NCI-H128 (cell line): ENCODE data around the gene ASGR1.
"Not testable (repeated sequence)": the region's sequence is repeated elsewhere in the genome, so short reads cannot be mapped to it uniquely, and the experiment has no call there.

ENCODE experiments used
- DNase-seq: peaks from one replicate; lab custom pipeline; 2025; ENCODE audit not compliant: unreplicated experiment; lab: John Stamatoyannopoulos, UW

ASGR1 gene

DNA sequence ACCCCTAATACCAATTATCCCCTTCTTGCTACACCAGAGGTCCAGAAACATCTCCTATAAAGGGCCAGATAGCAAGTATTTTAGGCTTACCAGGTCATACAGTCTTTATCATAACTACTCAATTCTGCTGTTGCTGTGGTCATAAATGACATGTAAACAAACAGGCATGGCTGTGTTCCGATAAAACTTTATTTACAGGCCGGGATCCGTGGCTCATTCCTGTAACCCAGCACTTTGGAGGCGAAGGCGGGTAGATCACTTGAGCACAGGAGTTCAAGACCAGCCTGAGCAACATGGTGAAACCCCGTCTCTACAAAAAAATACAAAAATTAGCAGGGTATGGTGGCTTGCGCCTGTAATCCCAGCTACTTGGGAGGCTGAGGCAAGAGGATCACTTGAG lies 12.3 kb downstream of the ASGR1 start:
- DNase-seq, result no peak

DNA sequence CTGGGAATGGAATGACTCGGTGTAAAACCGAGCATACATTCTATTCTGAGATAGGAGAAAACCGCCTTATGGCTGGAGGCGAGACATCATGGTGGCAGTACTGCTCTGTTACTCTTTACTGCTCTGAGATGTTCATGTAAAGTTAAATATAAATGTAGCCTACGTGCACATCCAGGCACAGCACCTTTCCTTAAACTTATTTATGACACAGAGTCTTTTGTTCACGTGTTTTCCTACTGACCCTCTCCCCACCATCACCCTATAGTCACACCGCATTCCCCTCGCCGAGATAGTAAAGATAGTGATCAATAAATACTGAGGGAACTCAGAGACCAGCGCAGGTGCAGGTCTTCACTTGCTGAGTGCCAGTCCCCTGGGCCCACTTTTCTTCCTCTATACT lies 19.6 kb downstream of the ASGR1 start:
- not testable (repeated sequence) for DNase-seq

DNA sequence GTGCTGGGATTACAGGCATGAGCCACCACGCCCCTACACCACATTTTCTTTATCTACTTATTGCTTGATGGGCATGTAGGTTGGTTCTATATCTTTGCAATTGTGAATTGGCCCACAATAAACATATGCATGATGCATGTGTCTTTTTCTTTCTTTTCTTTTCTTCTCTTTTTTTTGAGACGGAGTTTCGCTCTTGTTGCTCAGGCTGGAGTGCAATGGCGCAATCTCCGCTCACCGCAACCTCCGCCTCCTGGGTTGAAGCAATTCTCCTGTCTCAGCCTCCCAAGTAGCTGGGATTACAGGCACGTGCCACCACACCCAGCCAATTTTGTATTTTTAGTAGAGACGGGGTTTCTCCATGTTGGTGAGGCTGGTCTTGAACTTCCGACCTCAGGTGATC lies 20.7 kb downstream of the ASGR1 start:
- not testable (repeated sequence) for DNase-seq

DNA sequence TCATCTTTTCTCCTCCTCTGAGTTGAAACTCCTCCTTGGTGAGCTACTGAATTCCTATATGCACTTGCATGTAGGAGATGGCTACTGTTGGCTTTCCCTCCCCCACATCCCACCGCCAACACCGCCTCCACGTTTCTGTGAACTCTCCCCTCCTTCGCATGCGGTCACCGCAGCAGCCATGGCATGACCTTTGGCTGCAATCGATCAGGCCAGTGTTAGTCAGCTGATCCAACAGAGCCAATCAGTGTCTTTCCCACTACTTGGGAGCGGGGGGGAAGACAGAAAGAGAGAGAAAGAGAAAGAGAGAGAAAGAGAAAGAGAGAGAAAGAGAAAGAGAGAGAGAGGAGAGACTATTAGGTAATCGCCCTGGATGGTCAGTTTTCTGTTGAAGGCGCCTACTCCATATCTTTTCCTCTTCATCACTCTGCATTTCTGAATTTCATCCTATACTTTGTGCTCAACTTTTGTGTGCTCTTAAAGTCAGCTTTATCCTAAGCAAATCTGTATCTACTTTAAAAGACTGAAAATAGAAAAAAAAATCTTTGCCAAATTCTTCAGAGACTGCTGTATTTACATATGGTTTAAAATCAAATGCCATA lies 22.7 kb downstream of the ASGR1 start:
- DNase-seq, result no peak

DNA sequence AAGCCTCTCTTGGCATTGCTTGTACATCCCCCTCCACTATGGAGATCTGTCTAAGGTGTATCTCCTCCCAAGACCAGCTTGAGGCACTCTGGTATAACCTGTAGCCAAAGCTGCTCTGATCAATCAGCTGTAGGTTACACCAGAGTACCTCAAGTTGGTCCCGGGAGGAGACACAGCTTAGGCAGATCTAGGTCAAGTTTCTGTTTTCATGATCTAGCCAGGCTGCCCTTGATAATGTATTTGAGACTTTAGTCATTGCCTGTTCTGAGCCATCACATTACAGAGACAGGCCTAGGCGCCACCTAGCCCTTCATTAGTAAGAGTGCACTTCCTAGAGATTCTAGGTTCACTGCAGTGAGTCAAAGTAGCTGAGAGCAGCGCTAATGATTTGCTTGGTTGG lies 31.4 kb downstream of the ASGR1 start:
- DNase-seq, result no peak

DNA sequence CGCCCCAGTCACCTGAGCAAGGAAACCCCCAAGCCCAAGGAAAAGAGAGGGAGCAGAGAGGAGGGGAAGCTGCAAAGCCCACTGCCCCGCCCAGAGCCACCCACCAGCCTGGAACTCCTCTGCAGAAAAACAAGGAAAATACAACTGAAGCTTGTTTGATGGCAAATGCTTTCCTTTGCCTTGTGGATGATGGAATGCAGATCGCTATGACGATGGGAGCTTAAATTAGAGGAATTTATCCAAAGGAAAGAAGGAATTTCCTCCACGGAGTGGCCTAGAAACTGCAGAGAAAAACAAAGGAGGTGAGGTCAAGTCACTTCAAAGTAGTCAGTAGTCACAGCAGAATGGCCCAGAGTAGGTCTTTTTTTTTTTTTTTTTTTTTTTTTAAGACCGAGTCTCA lies 33.1 kb downstream of the ASGR1 start:
- no peak for DNase-seq

DNA sequence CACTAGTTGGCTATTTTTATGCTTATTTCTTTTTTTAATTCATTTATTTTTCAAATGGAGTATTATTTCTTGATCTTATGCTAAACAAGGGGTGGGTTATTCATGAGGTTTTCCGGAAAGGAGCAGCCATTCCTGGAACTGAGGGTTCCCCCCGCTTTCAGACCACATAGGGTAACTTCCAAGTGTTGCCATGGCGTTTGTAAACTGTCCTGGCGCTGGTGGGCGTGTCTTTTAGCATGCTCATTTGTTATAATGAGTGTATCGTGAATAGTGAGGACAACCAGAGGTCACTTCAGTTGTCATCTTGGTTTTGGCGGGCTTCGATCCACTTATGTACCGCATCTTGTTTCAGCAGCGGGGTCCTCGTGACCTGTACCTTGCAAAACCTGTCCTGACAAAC lies 35.0 kb downstream of the ASGR1 start:
- no peak for DNase-seq

DNA sequence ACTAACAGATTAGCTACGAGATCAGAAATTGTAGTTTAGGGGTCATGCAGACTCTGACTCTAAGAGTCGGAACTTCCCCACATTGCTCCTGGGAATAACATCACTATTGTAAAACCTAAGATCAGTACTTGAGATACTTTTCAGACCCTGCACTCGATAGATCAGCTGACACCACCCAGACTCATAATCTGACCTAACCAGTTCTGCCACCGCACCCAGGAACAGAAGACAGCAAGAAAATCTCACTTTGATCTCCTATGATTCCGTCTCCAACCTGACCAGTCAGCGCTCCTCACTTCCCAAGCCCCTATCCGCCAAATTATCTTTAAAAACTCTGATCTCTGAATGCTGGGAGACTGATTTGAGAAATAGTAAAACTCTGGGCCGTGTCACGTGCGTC lies 37.3 kb downstream of the ASGR1 start:
- no peak for DNase-seq

DNA sequence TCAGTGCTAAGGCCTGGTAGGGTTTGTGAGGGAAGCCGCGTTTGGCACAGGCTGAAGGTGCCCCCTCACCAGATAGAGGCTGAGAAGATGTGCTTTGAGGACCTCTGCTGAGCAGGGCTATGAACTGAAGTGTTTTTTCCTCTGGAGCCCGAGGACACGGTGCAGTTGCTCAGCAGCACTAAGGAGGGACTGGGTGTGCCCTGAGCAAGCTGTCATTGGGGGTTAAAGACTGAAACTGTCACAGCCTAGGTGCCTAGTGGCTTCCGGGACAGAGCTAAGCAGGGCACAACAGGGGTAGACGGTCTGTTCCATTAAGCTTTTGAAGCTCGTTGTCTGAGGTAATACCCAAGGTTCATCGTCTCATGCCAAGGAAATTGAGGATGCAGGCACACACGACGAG lies 39.8 kb downstream of the ASGR1 start:
- no peak for DNase-seq

DNA sequence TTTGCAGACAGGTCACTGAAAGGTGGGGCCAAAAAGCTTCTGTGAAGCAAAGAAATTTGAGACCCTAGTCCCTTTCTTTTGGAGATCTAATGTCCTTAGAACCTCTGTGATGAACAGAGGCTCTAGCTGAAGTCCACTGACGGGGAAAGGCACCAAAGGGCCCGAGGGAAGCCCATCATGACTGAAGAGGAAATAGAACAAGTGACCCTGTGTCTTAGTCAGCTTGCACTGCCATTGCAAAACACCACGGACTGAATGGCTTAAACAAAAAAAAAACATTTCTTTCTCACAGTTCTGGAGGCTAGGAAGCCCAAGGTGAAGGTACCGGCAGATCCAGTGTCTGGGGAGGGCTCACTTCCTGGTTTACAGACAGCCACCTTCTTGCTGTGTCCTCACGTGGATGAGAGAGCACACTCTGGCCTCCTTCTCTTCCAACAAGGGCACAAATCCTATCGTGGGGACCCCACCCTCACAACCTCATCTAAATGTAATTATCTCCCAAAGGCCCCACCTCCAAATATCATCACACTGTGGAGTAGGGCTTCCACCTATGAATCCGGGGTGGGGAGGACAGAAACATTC lies 40.3 kb downstream of the ASGR1 start:
- DNase-seq, result no peak

DNA sequence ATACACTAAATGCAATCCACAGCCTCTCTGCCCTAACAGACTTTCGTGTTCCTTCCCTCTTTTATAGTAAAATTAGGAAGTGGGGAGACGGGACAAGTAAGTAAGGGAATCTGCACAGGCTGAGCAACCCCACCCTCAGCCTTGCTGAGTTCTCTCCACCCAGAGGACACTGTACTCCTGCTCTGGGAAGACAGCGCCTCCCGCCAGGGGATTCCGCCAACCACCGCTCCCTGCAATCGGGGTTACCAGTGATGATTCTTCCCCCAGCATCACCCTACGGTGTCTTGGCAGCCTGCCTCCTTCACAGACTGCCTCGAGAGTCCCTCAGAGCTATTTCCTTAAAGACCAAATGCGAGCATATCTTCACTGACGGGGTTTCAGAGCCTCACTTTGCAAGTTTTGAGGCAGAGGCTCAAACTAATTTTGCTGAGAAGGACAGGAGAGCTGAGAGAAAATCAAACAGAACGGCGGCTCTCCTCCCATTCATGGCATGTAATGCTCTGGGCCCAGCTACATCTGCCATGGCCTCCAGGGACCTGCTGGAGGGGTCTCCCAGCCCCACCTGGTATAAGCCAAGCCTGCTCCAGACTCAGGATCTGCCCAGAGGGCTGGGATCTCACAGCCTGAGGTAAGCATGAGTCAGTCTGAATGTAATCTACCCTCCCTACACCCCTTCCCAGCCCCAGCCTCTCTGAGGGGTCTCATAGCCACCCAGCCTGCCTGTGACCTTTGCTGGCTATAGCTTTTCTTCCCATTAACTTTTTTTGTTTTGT lies 41.8 kb downstream of the ASGR1 start:
- no peak for DNase-seq

DNA sequence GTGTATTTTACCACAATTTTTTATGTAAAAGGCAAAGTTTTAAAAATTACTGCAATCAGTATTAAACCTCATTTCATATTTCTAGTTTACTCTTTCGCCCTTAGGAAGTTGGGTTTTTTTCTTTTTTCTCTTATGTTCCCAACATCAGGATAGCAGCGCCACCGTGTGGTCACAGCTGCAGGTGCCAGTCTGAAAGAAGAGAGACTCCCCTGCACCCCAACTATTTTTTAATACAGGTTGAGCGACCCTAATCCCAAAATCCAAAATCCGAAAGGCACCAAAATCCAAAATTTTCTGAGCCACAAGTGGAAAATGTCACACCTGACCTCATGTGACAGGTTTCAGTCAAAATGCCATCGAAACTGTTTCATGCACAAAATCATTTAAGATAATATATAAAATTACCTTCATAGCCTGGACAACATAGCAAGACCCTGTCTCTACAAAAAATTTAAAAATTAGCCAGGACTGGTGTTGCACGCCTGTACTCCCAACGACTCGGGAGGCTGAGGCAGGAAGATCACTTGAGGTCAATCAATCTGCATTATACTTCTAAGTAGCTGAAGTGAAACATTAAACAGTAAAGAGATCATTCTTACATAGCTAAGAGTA lies 42.8 kb downstream of the ASGR1 start:
- peak; percentile 11 for DNase-seq

DNA sequence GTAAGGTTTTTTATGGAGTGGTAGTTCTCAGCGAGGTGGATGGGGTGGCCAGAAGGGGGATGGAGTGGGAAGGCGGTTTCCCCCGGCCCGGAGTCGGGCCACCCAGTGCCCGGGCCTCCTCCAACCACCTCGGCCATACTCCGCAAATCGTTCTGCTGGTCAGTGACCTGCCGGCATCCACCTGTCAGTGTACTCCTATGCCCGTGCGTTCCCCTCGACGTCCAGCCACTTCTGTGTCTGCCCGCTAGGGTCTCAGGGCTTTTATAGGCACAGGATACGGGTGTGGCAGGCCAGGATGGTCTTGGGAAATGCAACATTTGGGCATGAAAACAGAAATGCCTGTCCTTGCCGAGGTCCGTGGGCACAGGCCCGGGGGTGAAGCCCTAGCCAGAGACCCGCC lies 45.3 kb downstream of the ASGR1 start:
- DNase-seq, result no peak

DNA sequence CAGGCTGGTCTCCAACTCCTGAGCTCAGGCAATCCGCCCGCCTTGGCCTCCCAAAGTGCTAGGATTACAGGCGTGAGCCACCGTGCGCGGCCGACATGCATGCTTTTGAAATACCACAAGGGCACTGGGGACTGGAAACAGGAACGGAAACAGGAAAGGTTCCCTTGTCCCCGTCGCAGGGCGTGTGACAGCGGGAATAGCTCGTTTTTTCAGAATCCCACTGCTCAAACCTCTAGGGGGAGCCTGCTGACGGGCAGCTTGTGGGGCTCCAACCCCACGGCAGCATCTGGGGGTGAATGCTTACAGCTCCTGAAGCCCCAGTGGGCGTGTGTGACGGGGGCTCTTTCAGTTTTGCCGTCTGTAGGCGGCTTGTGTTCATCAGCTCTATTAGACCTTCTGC lies 45.7 kb downstream of the ASGR1 start:
- no peak for DNase-seq

DNA sequence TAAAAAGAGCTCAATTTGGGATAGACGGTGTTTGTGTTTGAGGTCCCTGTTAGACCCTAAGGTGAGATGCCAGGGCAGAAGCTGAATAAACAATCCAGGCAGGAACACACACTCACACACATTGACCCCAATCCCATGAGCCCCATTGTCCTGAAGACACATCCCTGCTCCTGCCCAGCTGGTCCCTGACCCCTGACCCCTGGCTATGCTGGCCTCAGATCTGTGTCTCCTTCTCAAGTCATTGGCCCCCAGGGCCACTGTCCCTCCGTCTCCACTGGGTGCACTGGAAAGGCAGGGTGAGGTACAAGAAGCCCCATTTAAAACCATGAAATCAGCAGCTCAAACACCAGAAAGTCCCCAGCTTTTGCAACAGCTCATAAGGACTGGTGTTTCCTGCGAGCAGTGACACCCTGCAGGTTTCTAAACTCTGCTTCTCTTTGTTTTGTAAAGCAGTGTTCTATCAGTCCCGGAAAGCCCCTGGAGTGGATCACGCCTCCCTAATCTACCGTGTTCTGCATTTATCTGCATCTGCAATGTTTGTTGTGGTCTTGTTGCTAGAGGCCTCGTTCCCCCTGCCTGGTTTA lies 46.6 kb downstream of the ASGR1 start:
- DNase-seq, result no peak

DNA sequence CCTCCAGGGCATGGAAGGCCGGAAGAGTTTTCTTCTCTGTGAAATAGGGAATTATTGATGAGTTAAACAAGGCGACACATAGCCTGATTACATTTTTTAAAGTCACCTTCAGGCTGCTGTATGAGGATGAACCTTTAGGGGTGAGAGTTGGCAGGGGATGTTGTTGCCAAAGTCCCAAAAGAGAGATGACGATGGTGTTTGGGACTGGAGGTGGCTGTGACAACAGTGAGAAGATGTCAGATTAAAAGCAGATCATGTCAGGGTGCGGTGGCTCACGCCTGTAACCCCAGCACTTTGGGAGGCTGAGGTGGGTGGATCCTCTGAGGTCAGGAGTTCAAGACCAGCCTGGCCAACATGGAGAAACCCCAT lies 47.8 kb downstream of the ASGR1 start:
- DNase-seq, result no peak

DNA sequence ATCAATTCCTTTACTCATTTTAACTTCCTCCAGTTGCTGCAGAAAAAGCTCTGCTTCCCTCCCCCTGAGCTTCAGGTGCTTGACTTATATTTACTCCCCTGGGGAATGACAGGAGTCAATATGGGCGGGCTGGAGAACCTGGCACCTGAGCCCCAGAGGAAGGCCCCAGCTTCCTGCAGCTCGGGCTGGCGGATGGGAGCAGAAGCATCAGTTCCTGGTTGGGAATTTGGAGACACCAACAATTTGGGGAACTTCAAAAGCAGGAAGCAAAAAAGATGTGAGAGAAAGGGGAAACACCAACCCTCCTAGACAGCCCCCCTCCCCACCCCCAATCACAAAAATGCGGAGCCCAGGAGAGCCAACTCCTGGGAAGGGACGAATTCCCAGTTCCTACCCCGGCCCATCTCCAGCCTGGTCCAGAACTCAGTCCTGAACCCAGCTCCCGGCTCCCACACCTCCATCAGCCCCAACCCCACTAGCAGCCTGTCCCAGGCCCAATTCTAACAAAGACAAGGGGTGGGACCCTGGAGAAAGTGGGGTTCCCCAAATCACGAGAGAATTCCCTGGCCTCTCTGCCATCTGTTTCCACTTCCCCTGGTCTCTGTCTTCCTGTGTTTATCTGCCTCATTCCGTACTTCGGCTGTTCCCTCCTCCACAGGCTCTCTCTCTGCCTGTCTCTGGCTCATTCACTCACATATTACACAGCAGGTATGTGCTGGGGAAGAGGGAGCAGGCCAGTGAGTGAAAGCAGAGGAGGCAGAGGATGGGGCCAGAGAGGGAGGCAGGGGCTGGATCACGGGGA lies 48.3 kb downstream of the ASGR1 start:
- no peak for DNase-seq

DNA sequence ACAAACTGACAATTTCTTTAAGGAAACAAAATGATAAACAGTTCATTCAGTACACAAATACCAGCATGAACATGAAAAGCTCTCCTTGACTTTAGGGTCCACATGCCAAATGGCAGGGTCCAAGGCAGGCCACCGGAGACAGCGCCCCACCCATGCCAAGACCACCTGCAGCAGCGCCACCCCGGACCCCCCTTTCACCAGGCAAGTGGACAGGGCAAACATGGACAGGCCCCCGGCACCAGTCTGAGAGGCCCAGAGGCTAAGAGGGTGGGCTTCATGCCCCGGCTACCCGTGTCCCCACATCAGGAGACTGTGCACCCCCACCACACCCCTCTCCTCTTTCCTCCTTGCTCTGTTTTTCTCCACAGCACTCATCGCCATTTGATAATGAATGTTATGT lies 49.9 kb downstream of the ASGR1 start:
- DNase-seq, result no peak

DNA sequence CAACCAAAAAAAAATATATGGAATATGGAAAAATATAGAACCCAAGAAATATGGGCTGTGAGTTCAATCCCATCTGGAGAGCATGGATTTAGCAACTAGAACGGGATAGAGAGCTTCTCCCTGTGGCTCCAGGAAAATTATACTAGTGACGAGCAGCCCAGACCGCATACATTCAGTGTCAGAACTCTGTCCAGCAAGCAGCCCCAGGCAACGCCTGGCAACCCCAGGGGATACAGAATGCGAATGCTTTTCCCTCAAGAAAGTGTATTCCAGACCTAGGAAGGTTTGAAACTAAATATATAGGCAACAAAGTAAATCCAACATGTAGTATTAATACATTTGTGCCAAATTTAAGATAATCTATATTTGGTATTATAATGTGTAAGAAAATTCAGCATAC lies 51.0 kb downstream of the ASGR1 start:
- DNase-seq, result no peak

DNA sequence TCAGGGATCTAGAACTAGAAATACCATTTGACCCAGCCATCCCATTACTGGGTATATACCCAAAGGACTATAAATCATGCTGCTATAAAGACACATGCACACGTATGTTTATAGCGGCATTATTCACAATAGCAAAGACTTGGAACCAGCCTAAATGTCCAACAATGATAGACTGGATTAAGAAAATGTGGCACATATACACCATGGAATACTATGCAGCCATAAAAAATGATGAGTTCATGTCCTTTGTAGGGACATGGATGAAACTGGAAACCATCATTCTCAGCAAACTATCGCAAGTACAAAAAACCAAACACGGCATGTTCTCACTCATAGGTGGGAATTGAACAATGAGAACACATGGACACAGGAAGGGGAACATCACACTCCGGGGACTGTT lies 51.7 kb downstream of the ASGR1 start:
- DNase-seq, result not testable (repeated sequence)

DNA sequence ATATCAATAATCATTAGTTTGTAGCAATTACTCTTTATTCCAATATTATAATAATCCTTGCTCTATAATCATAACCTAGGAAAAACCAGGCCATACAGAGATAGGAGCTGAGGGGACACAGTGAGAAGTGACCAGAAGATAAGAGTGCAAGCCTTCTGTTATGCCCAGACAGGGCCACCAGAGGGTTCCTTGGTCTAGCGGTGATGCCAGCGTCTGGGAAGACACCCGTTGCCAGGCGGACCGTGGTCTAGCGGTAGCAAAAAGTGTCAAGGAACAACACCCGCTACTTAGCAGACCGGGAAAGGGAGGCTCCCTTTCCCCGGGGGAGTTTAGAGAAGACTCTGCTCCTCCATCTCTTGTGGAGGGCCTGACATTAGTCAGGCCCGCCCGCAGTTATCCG lies 52.8 kb downstream of the ASGR1 start:
- not testable (repeated sequence) for DNase-seq
